Erythroblast (primary cell): ENCODE measurements around the gene PRPF18.

Source experiments
- GATA1 ChIP-seq: IDR thresholded peaks from 2 replicates; pipeline ENCODE4 v1.6.1; 2011; ENCODE audit warnings: low read depth, mild to moderate bottlenecking, control low read depth, low read length, moderate library complexity
- POLR2A ChIP-seq: IDR thresholded peaks from 2 replicates; pipeline ENCODE4 v1.6.1; 2011; ENCODE audit warnings: mild to moderate bottlenecking, low read length

DNA sequence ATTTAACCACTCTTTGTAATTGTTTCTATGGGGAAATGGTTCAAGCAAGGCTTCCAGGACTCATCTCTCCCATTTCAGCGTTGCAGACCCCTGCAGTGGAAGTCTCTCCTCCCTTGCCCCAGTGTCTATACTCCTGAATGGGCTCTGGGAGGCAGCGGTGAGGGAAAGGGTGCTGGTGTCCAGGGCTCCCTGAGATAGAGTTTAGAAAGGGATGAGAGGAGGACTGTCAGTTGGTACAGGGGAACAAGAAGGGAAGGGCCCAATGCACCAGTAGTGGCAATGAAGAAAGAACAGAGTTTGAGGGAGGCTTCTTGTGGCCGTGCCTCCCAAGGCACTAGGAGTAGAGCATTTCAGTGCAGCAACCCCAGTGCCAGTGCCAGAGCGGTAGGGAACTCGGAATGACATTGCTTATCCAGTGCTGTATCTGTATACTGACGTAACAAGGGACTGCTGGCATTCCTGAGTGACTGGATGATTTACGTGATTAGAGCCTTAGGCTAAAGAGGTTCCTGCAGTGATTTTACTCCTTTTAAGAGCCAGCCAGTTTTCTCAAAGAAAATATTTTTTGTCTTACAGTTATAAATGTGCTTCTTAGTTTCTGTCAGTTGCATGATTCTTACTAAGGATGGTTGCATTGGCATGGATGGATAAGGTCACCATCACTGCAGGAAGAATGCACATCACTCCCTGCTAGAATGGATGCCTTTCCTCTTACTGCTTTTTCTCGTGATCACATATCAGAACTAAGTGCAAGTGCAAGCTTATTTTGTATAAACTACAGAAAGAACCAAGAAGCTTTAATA, 28.0 kb downstream of the PRPF18 start:
- TF ChIP-seq POLR2A (no peak), GATA1 (no peak)
